ENCODE measurements around the gene PAX7. TPM values are rescaled to one million over a fixed set of nuclear protein-coding genes. Genes with fewer than 3 reads are reported as not detected.

The PAX7 gene
- total and polyA plus RNA-seq, 2 of the 4 experiments (the other 2 are of a cell fraction) = not detected

- dilution Hi-C loops (cut with HindIII; ENCODE audit: low sequenced_read_pairs, unreplicated experiment) (no loop called here), intact Hi-C loops (cut with micrococcal nuclease) (no loop called here), in situ Hi-C loops (cut with MboI; ENCODE audit: low sequenced_read_pairs) (no loop called here)
- 0% methylated on average over 2 of the region's 7 CpGs; no CpG with 5 or more reads in 1 of the 2 experiments for WGBS, 2 experiments (ENCODE audit: extremely low coverage in 2 of 2, insufficient read length in 1 of 2)
- H3K23ac ChIP-seq (ENCODE audit: low read depth, low read length) = no peak overlapping the region
- ChIA-PET POLR2A (ENCODE audit: unreplicated experiment) (no interaction called here), CTCF (no interaction called here)
- no peak overlapping the region for H2AK5ac ChIP-seq (ENCODE audit: low read depth, low read length)
- no peak for TF ChIP-seq POLR2A (IDR thresholded peaks at IDR 0.05; ENCODE audit: low read depth, low read length)
- no peak for TF ChIP-seq CHD1 (IDR thresholded peaks at IDR 0.05; ENCODE audit: low read depth, low read length)
- TF ChIP-seq USF2 (IDR thresholded peaks at IDR 0.05; ENCODE audit: low read depth, low read length) = no peak
- TF ChIP-seq CEBPB (IDR thresholded peaks at IDR 0.05; ENCODE audit: low read depth, low read length) = no peak
- no peak for TF ChIP-seq ELK1 (IDR thresholded peaks at IDR 0.05; ENCODE audit: borderline replicate concordance, low read depth, low read length)
- no peak for TF ChIP-seq MAZ (IDR thresholded peaks at IDR 0.05; ENCODE audit: borderline replicate concordance, low read depth, low read length)
- no peak for TF ChIP-seq RFX5 (IDR thresholded peaks at IDR 0.05; ENCODE audit: low read depth, low read length)
- TF ChIP-seq SMC3 (IDR thresholded peaks at IDR 0.05; ENCODE audit: low read depth, low read length) = no peak
- TF ChIP-seq MAFK (IDR thresholded peaks at IDR 0.05; ENCODE audit: low read depth, low read length) = no peak
- no peak for TF ChIP-seq CTCF (conservative IDR thresholded peaks at IDR 0.05; ENCODE audit: low read depth, low read length)
- TF ChIP-seq NFE2L2 (IDR thresholded peaks at IDR 0.05; ENCODE audit: low read depth, low read length) = no peak
- TF ChIP-seq FOS (IDR thresholded peaks at IDR 0.05; ENCODE audit: low read depth, low read length) = no peak
- TF ChIP-seq RAD21 (IDR thresholded peaks at IDR 0.05; ENCODE audit: low read length) = no peak
- no peak for TF ChIP-seq MXI1 (IDR thresholded peaks at IDR 0.05; ENCODE audit: borderline replicate concordance, low read depth, low read length)
- TF ChIP-seq RCOR1 (IDR thresholded peaks at IDR 0.05; ENCODE audit: insufficient replicate concordance, low read length) = no peak
- no peak for TF ChIP-seq BHLHE40 (IDR thresholded peaks at IDR 0.05; ENCODE audit: low read depth, low read length)
- H3K9ac ChIP-seq (ENCODE audit: low read depth, low read length) = no peak overlapping the region
- H3K4me2 ChIP-seq (ENCODE audit: low read depth, low read length) = no peak overlapping the region
- no peak overlapping the region for H2AFZ ChIP-seq (replicated peaks; ENCODE audit: low read length, poor library complexity)
- H4K5ac ChIP-seq (ENCODE audit: low read depth, low read length) = no peak overlapping the region
- no peaks in the 10 kb centered on the region for H3K79me1 ChIP-seq (ENCODE audit: low read depth in 1 of 2, low read length in 2 of 2)
- H3K9me1 ChIP-seq (ENCODE audit: insufficient read depth, low read length) = no peaks in the 10 kb centered on the region
- H3K27ac ChIP-seq (ENCODE audit: insufficient read depth, low read length) = no peak overlapping the region
- H2BK5ac ChIP-seq (ENCODE audit: low read depth, low read length, poor library complexity, severe bottlenecking) = no peak overlapping the region
- H4K91ac ChIP-seq (ENCODE audit: insufficient read depth, low read depth, low read length) = no peak overlapping the region
- DNase-seq (no peak), ATAC-seq (ENCODE audit: low read depth) (no peak)
- H4K20me1 ChIP-seq (ENCODE audit: insufficient read depth, low read length) = no peaks in the 10 kb centered on the region
- no peak overlapping the region for H3K56ac ChIP-seq (ENCODE audit: extremely low read depth, insufficient read depth, low read length)
- H3K18ac ChIP-seq (ENCODE audit: low read depth, low read length) = no peak overlapping the region
- no peak overlapping the region for H3K4me3 ChIP-seq (ENCODE audit: insufficient read depth, low read depth, low read length)
- H3K36me3 ChIP-seq (ENCODE audit: control insufficient read depth, insufficient read depth, low read length) = no peaks in the 10 kb centered on the region
- no peak overlapping the region for H3K14ac ChIP-seq (replicated peaks; ENCODE audit: low read depth, low read length)
- H2AK9ac ChIP-seq (replicated peaks; ENCODE audit: low read depth, low read length, poor library complexity) = no peak overlapping the region
- no peaks in the 10 kb centered on the region for H3K4me1 ChIP-seq (ENCODE audit: control insufficient read depth, insufficient read depth, low read length)
- no peak overlapping the region for H2BK120ac ChIP-seq (ENCODE audit: low read depth, low read length)
- no TSS peak for BruUV-seq (replicated peaks)
- no peaks in the 10 kb centered on the region for H3K9me3 ChIP-seq (ENCODE audit: control insufficient read depth, insufficient read depth, low read length)
- H3K4ac ChIP-seq (ENCODE audit: low read depth, low read length) = no peak overlapping the region
- no peak overlapping the region for H4K8ac ChIP-seq (ENCODE audit: low read depth in 2 of 2, low read length in 2 of 2)
- H2BK15ac ChIP-seq (ENCODE audit: low read depth, low read length) = no peak overlapping the region
- no peaks in the 10 kb centered on the region for H3K27me3 ChIP-seq (ENCODE audit: control insufficient read depth, insufficient read depth, low read length)
- H2BK20ac ChIP-seq (ENCODE audit: low read depth, low read length) = no peak overlapping the region
These were observed 112.6 kb downstream of the PAX7 start for GRCh38 chr1:18743233-18743632.

Measured in IMR-90 (cell line).